HepG2 (cell line): Measurements from ENCODE around the gene CD300A. TPM values are rescaled to one million over a fixed set of nuclear protein-coding genes. Genes with fewer than 3 reads are reported as not detected.

Experiments
- CC2D1A ChIP-seq: sonication (generic); formaldehyde crosslinking; IDR thresholded peaks from 2 replicates; pipeline ENCODE4 v1.8.1; 2023; ENCODE audit warnings: mild to moderate bottlenecking, missing genetic modification reagents
- HMGXB4 ChIP-seq, 2 experiments: sonication (generic) in 1 of 2; formaldehyde crosslinking in 1 of 2; IDR thresholded peaks; 2 replicates each; pipeline versions ENCODE4 v1.4.0 to v1.6.1; 2018 to 2020; ENCODE audit warnings: missing genetic modification reagents in 2 of 2, borderline replicate concordance in 1 of 2, low read depth in 1 of 2, mild to moderate bottlenecking in 1 of 2, missing biosample characterization in 1 of 2
- KLF11 ChIP-seq: IDR thresholded peaks from 2 replicates; pipeline ENCODE4 v1.6.1; 2016; ENCODE audit warnings: missing compliant biosample characterization
- MTF1 ChIP-seq: sonication (generic); formaldehyde crosslinking; IDR thresholded peaks from 2 replicates; pipeline ENCODE4 v1.5.0; 2020; ENCODE audit warnings: missing genetic modification reagents
- NFRKB ChIP-seq: fragments of 450-650 bp; IDR thresholded peaks from 2 replicates; pipeline ENCODE4 v1.6.1; 2017
- POLR2A ChIP-seq, 2 experiments: IDR thresholded peaks; 2 replicates each; pipeline ENCODE4 v1.6.1; 2011; ENCODE audit warnings: low read depth in 2 of 2, low read length in 2 of 2, mild to moderate bottlenecking in 1 of 2, moderate library complexity in 1 of 2; ENCODE audit not compliant: insufficient read depth in 1 of 2
- RERE ChIP-seq: IDR thresholded peaks from 2 replicates; pipeline ENCODE4 v1.6.1; 2016; ENCODE audit warnings: low read depth, missing genetic modification reagents, missing compliant biosample characterization
- TRIM24 ChIP-seq: sonication (generic); formaldehyde crosslinking; IDR thresholded peaks from 2 replicates; pipeline ENCODE4 v1.8.0; 2022; ENCODE audit warnings: mild to moderate bottlenecking, missing genetic modification reagents
- ZBTB46 ChIP-seq: sonication (generic); formaldehyde crosslinking; IDR thresholded peaks from 2 replicates; pipeline ENCODE4 v1.4.0; 2020; ENCODE audit warnings: mild to moderate bottlenecking, missing genetic modification reagents, borderline replicate concordance
- ZNF281 ChIP-seq: sonication (generic); formaldehyde crosslinking; IDR thresholded peaks from 2 replicates; pipeline ENCODE4 v1.4.0; 2020; ENCODE audit warnings: missing genetic modification reagents, borderline replicate concordance
- ZNF512B ChIP-seq: sonication (generic); formaldehyde crosslinking; IDR thresholded peaks from 2 replicates; pipeline ENCODE4 v1.5.1; 2020; ENCODE audit warnings: missing genetic modification reagents, mild to moderate bottlenecking, borderline replicate concordance
- ZNF556 ChIP-seq: sonication (generic); formaldehyde crosslinking; IDR thresholded peaks from 2 replicates; pipeline ENCODE4 v1.4.0; 2020; ENCODE audit warnings: mild to moderate bottlenecking, missing genetic modification reagents, borderline replicate concordance
- ZUFSP ChIP-seq: sonication (generic); formaldehyde crosslinking; IDR thresholded peaks from 2 replicates; pipeline ENCODE4 v1.9.0; 2021; ENCODE audit warnings: missing genetic modification reagents, mild to moderate bottlenecking, borderline replicate concordance
- polyA plus RNA-seq, 8 experiments: library from polyadenylated mRNA; depleted of rRNA in 3 of 8; stranded (reverse) in 7 of 8; unstranded in 1 of 8; fragments of >200 nt; fragmentation: Illumina TruSeq in 4 of 8; extraction: Trizol in 4 of 8; gene quantifications; 2 replicates each; pipeline versions ENCODE4 v1.2.1 to v1.2.3, GENCODE V29; 2011 to 2016; ENCODE audit warnings: low read depth in 4 of 8, missing spikeins in 1 of 8, mixed read lengths in 1 of 8; ENCODE audit not compliant: insufficient read depth in 1 of 8
- total RNA-seq, 5 experiments: library from RNA; depleted of rRNA; stranded (reverse); fragments of >200 nt; fragmentation: Illumina TruSeq; extraction: Trizol; gene quantifications; 2 replicates each; pipeline ENCODE4 v1.2.3, GENCODE V29; 2016; ENCODE audit warnings: low read depth in 1 of 5

CD300A gene
- total and polyA plus RNA-seq, 2 of the 13 experiments (the other 11 are each of a cell fraction or from before 2014, with no cell fraction given): not detected

- TF ChIP-seq ZNF512B (no peak), ZBTB46 (CRISPR knock-in tag) (no peak), NFRKB (no peak), KLF11 (no peak), TRIM24 (CRISPR knock-in tag) (no peak), ZNF281 (CRISPR knock-in tag) (no peak), MTF1 (no peak), HMGXB4 (CRISPR knock-in tag; IDR thresholded peaks at IDR 0.05; ENCODE audit: borderline replicate concordance in 1 of 2, low read depth in 1 of 2) (peak in 1 of 2 experiments; percentile 50; a peak in 1 of 4 replicates), ZUFSP (CRISPR knock-in tag) (no peak), ZNF556 (CRISPR knock-in tag) (no peak), RERE (CRISPR knock-in tag) (no peak), CC2D1A (CRISPR knock-in tag) (no peak), POLR2A (IDR thresholded peaks at IDR 0.05; ENCODE audit: insufficient read depth in 1 of 2, low read depth in 2 of 2, low read length in 2 of 2) (peak; percentile 69 to 86; a peak in 2 of 4 replicates)
Measured at GRCh38 chr17:74430385-74430705, 36.1 kb upstream of the CD300A start (continued).
